ENCODE results near the gene ZNF407.

DNA sequence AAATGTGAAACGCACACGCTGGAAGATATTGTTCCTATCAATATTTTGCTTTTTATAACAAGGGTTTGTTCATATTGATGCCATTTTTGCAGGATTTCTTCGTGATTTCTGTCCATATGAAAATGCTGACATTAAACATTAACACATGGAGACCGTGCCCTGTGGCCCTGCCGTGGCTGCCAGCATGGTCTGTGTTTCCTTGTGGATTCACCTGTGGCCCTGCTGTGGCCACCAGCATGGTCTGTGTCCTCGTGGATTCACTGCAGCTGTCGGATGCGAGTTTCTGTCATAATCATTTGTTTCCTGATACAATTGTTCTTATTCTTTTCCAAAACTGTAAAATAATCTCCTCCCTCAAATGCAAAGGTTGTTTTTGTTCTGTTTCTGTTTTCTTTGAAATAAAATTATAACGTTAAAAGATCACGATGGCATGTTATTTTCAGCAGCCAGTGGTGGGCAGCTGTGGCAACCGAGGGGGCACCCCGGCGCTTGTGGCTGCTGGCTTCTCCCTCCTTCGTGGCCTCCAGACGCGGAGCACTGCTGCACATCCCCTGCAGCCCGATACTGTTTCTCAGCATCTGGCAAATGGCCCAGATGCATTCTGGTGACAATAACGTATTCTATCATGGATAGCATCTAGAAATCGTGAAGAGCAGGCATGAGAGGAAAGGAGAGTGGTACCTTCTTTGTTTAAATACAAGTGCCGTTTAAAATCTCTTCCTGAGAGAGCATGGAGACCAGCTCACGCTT, 467.8 kb downstream of the ZNF407 start:
- TF ChIP-seq POLR2AphosphoS5 (IDR thresholded peaks at IDR 0.05; ENCODE audit: low read depth) (no peak), GABPA (IDR thresholded peaks at IDR 0.05; ENCODE audit: low read depth) (no peak), SPI1 (IDR thresholded peaks at IDR 0.05; ENCODE audit: borderline replicate concordance, low read depth) (no peak)
- TF ChIP-seq, protein P1, sequence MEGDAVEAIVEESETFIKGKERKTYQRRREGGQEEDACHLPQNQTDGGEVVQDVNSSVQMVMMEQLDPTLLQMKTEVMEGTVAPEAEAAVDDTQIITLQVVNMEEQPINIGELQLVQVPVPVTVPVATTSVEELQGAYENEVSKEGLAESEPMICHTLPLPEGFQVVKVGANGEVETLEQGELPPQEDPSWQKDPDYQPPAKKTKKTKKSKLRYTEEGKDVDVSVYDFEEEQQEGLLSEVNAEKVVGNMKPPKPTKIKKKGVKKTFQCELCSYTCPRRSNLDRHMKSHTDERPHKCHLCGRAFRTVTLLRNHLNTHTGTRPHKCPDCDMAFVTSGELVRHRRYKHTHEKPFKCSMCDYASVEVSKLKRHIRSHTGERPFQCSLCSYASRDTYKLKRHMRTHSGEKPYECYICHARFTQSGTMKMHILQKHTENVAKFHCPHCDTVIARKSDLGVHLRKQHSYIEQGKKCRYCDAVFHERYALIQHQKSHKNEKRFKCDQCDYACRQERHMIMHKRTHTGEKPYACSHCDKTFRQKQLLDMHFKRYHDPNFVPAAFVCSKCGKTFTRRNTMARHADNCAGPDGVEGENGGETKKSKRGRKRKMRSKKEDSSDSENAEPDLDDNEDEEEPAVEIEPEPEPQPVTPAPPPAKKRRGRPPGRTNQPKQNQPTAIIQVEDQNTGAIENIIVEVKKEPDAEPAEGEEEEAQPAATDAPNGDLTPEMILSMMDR (IDR thresholded peaks at IDR 0.05; ENCODE audit: insufficient read depth, low read length): no peak
- TF ChIP-seq, protein P2, sequence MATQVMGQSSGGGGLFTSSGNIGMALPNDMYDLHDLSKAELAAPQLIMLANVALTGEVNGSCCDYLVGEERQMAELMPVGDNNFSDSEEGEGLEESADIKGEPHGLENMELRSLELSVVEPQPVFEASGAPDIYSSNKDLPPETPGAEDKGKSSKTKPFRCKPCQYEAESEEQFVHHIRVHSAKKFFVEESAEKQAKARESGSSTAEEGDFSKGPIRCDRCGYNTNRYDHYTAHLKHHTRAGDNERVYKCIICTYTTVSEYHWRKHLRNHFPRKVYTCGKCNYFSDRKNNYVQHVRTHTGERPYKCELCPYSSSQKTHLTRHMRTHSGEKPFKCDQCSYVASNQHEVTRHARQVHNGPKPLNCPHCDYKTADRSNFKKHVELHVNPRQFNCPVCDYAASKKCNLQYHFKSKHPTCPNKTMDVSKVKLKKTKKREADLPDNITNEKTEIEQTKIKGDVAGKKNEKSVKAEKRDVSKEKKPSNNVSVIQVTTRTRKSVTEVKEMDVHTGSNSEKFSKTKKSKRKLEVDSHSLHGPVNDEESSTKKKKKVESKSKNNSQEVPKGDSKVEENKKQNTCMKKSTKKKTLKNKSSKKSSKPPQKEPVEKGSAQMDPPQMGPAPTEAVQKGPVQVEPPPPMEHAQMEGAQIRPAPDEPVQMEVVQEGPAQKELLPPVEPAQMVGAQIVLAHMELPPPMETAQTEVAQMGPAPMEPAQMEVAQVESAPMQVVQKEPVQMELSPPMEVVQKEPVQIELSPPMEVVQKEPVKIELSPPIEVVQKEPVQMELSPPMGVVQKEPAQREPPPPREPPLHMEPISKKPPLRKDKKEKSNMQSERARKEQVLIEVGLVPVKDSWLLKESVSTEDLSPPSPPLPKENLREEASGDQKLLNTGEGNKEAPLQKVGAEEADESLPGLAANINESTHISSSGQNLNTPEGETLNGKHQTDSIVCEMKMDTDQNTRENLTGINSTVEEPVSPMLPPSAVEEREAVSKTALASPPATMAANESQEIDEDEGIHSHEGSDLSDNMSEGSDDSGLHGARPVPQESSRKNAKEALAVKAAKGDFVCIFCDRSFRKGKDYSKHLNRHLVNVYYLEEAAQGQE (IDR thresholded peaks at IDR 0.05; ENCODE audit: insufficient replicate concordance, low read depth): no peak
